Vagina (tissue), 2 donors: ENCODE measurements around the gene SEMA3A. TPM values are rescaled to one million over a fixed set of nuclear protein-coding genes. Genes with fewer than 3 reads are reported as not detected.
"Not testable (repeated sequence)": the region's sequence is repeated elsewhere in the genome, so short reads cannot be mapped to it uniquely, and the experiment has no call there.

Source experiments
- DNase-seq, 2 donors: peaks; one replicate each; pipeline ENCODE4 v3.0.0-alpha.2; 2017; ENCODE audit errors: extremely low spot score in 2 of 2
- H3K27ac ChIP-seq: fragments of 200-600 bp; sonication (generic); one replicate; pipeline ENCODE4 v1.5.1; 2019
- H3K27me3 ChIP-seq: fragments of 200-600 bp; sonication (generic); one replicate; pipeline ENCODE4 v1.5.1; 2019
- H3K36me3 ChIP-seq, 2 donors: fragments of 200-600 bp; sonication (generic); one replicate each; pipeline ENCODE4 v1.5.1; 2017 to 2019
- H3K4me1 ChIP-seq: fragments of 200-600 bp; sonication (generic); one replicate; pipeline ENCODE4 v1.5.1; 2019
- H3K4me3 ChIP-seq, 2 donors: fragments of 200-600 bp; sonication (generic); 1 replicate in 1 of 2; 2 replicates in 1 of 2; pipeline ENCODE4 v1.5.1; 2016 to 2019
- H3K9me3 ChIP-seq: fragments of 200-600 bp; sonication (generic); one replicate; pipeline ENCODE4 v1.5.1; 2019
- POLR2A ChIP-seq, 2 donors: fragments of 450-650 bp; IDR thresholded peaks; one replicate each; pipeline ENCODE4 v1.6.1; 2017; ENCODE audit warnings: antibody characterized with exemption in 2 of 2, mild to moderate bottlenecking in 2 of 2, moderate library complexity in 2 of 2
- POLR2AphosphoS5 ChIP-seq, 2 donors: sonication (generic); formaldehyde crosslinking; IDR thresholded peaks; one replicate each; pipeline ENCODE4 v1.9.0; 2017; ENCODE audit warnings: antibody characterized with exemption in 2 of 2, mild to moderate bottlenecking in 2 of 2, low read depth in 1 of 2; ENCODE audit not compliant: insufficient read depth in 1 of 2
- intact Hi-C: fragments of 100-400 bp; cut with DNase I; formaldehyde crosslinking; loops from one replicate; pipeline ENCODE4 v1.15.1; 2023
- total RNA-seq: library from RNA; depleted of rRNA; stranded (reverse); fragments of >200 nt; gene quantifications from one replicate; pipeline ENCODE4 v1.2.3, GENCODE V29; 2016
- TF ChIP-seq, protein P1 (sequence below), 3 experiments: fragments of 450-650 bp in 2 of 3; fragments of 200-600 bp in 1 of 3; sonication (generic) in 1 of 3; IDR thresholded peaks; one replicate each; pipeline ENCODE4 v1.5.1; 2017 to 2019; ENCODE audit warnings: antibody characterized with exemption in 3 of 3, mild to moderate bottlenecking in 2 of 3, moderate library complexity in 2 of 3

Gene SEMA3A
- total RNA-seq, 1 donor from 2014 or later = 3.4 TPM

DNA sequence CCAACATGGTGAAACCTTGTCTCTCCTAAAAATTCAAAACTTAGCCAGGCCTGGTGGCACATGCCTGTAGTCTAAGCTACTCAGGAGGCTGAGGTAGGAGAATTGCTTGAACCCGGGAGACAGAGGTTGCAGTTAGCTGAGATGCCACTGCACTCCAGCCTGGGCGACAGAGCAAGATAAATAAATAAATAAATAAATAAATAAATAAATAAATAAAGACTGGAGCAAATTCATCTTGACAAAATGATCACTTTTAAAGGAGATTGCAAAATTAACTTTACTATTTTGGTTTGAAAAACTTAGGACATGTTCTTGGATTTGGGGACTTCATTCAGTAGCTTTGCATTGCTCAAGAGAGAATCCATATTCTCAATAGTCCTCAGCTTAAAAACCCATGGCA is 137.0 kb downstream of the SEMA3A start:
- DNase-seq = no peak
- Histone ChIP-seq H3K4me3 (no peak overlapping the region), H3K27me3 (no peaks in the 10 kb centered on the region), H3K9me3 (no peaks in the 10 kb centered on the region), H3K36me3 (no peaks in the 10 kb centered on the region), H3K4me1 (no peaks in the 10 kb centered on the region), H3K27ac (no peak overlapping the region)
- TF ChIP-seq POLR2A (IDR thresholded peaks at IDR 0.05) (no peak), POLR2AphosphoS5 (IDR thresholded peaks at IDR 0.05; ENCODE audit: insufficient read depth in 1 of 2, low read depth in 1 of 2) (no peak)
- TF ChIP-seq, protein P1, sequence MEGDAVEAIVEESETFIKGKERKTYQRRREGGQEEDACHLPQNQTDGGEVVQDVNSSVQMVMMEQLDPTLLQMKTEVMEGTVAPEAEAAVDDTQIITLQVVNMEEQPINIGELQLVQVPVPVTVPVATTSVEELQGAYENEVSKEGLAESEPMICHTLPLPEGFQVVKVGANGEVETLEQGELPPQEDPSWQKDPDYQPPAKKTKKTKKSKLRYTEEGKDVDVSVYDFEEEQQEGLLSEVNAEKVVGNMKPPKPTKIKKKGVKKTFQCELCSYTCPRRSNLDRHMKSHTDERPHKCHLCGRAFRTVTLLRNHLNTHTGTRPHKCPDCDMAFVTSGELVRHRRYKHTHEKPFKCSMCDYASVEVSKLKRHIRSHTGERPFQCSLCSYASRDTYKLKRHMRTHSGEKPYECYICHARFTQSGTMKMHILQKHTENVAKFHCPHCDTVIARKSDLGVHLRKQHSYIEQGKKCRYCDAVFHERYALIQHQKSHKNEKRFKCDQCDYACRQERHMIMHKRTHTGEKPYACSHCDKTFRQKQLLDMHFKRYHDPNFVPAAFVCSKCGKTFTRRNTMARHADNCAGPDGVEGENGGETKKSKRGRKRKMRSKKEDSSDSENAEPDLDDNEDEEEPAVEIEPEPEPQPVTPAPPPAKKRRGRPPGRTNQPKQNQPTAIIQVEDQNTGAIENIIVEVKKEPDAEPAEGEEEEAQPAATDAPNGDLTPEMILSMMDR (IDR thresholded peaks at IDR 0.05) = no peak
- intact Hi-C loops = no loop called here

GRCh38 chr7:84055904-84056605 is 138.5 kb downstream of the SEMA3A start:
- H3K36me3 ChIP-seq = no peaks in the 10 kb centered on the region
- DNase-seq = no peak
- no peaks in the 10 kb centered on the region for H3K9me3 ChIP-seq
- H3K27me3 ChIP-seq = no peaks in the 10 kb centered on the region
- no peak overlapping the region for H3K4me3 ChIP-seq
- TF ChIP-seq POLR2A (IDR thresholded peaks at IDR 0.05) (no peak), POLR2AphosphoS5 (IDR thresholded peaks at IDR 0.05; ENCODE audit: insufficient read depth in 1 of 2, low read depth in 1 of 2) (no peak)
- TF ChIP-seq, protein P1 (IDR thresholded peaks at IDR 0.05) = no peak
- H3K27ac ChIP-seq = no peak overlapping the region
- H3K4me1 ChIP-seq = no peaks in the 10 kb centered on the region
- intact Hi-C loops = no loop called here

- DNase-seq, H3K4me3 ChIP-seq, H3K36me3 ChIP-seq, H3K4me1 ChIP-seq, H3K27me3 ChIP-seq, intact Hi-C loops, H3K9me3 ChIP-seq, H3K27ac ChIP-seq: not testable (repeated sequence)
Observed at GRCh38 chr7:84055199-84055598, 139.4 kb downstream of the SEMA3A start.

GRCh38 chr7:84049071-84049836 is 145.3 kb downstream of the SEMA3A start:
- TF ChIP-seq, protein P1 (IDR thresholded peaks at IDR 0.05) = no peak
- TF ChIP-seq POLR2A (IDR thresholded peaks at IDR 0.05) (no peak), POLR2AphosphoS5 (IDR thresholded peaks at IDR 0.05; ENCODE audit: insufficient read depth in 1 of 2, low read depth in 1 of 2) (no peak)
- Histone ChIP-seq H3K27me3 (no peaks in the 10 kb centered on the region), H3K4me3 (no peak overlapping the region), H3K36me3 (no peaks in the 10 kb centered on the region), H3K9me3 (no peaks in the 10 kb centered on the region), H3K4me1 (no peaks in the 10 kb centered on the region), H3K27ac (no peak overlapping the region)
- intact Hi-C loops = no loop called here
- no peak for DNase-seq

DNA sequence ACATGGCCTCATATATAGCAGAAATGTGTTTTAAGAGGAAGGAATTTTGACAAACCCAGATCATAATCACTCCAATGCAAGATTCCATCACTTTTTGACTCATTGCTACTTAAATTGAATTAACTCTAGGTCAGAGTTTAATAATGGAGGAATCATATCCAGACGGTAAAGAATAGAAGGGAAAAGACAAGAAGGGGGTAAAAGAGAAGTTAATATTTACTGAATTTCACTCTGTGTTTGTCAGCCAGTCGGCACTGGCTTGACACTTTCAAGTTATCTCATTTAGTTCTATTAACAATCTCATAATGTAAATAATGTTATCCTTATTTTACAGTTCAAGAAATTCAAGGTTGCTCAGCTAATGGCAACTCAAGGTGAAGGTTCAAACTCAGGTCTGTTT is 147.5 kb downstream of the SEMA3A start:
- no peak overlapping the region for H3K27ac ChIP-seq

More for the DNA sequence above, 147.5 kb downstream of the SEMA3A start:
- intact Hi-C loops = no loop called here
- H3K36me3 ChIP-seq = no peaks in the 10 kb centered on the region
- no peaks in the 10 kb centered on the region for H3K4me1 ChIP-seq
- no peak for TF ChIP-seq POLR2A (IDR thresholded peaks at IDR 0.05)
- no peak for TF ChIP-seq POLR2AphosphoS5 (IDR thresholded peaks at IDR 0.05; ENCODE audit: insufficient read depth in 1 of 2, low read depth in 1 of 2)
- TF ChIP-seq, protein P1 (IDR thresholded peaks at IDR 0.05) = no peak
- H3K9me3 ChIP-seq = no peaks in the 10 kb centered on the region
- no peak for DNase-seq
- no peak overlapping the region for H3K4me3 ChIP-seq
- H3K27me3 ChIP-seq = no peaks in the 10 kb centered on the region
